Measurements from ENCODE around the gene TSPEAR. TPM values are rescaled to one million over a fixed set of nuclear protein-coding genes. Genes with fewer than 3 reads are reported as not detected.
"Not testable (repeated sequence)": the region's sequence is repeated elsewhere in the genome, so short reads cannot be mapped to it uniquely, and the experiment has no call there.

The TSPEAR gene
- total RNA-seq, 1 experiment from 2014 or later, result not detected

DNA sequence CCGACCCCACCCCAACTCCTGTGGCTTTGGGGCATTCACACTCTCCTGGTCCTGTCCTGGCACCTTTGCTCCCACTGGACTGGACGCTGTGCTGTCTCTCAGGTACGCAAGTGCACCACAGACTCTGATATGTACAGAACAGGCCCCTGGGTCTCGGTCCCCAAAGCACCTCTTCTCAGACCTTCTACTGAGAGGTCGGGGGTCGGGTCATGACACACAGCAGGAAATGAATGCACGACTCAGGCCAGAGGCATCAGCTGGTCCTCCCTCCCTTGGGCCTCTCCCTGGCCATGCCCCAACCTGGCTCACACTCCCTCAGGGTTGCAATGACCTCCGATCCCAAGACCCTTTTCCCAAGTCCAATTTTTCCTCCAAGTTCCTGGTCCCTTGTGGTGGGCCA is 16.2 kb downstream of the TSPEAR start:
- Mint-ChIP-seq H3K27me3 (ENCODE audit: insufficient read depth, unreplicated experiment) (peaks cover 68% of the 10 kb centered on the region), H3K36me3 (ENCODE audit: insufficient read depth, unreplicated experiment) (peaks cover 4% of the 10 kb centered on the region), H3K4me1 (ENCODE audit: insufficient read depth, unreplicated experiment) (no peaks in the 10 kb centered on the region), H3K27ac (ENCODE audit: low read depth, unreplicated experiment) (no peak overlapping the region), H3K9me3 (ENCODE audit: unreplicated experiment) (peaks cover 23% of the 10 kb centered on the region), H3K4me3 (ENCODE audit: unreplicated experiment) (no peak overlapping the region)
- intact Hi-C loops (cut with micrococcal nuclease), result no loop called here
- no peak for DNase-seq (ENCODE audit: unreplicated experiment)
- CTCF ChIA-PET, result interaction anchor here (0.8 kb wide), 1 partner anchor 12 kb away, joined by 4 read pairs; no protein-coding TSS in a partner anchor
- BruUV-seq (replicated peaks), result no TSS peak
- POLR2A ChIA-PET, result no interaction called here
- TF ChIP-seq, protein P1, sequence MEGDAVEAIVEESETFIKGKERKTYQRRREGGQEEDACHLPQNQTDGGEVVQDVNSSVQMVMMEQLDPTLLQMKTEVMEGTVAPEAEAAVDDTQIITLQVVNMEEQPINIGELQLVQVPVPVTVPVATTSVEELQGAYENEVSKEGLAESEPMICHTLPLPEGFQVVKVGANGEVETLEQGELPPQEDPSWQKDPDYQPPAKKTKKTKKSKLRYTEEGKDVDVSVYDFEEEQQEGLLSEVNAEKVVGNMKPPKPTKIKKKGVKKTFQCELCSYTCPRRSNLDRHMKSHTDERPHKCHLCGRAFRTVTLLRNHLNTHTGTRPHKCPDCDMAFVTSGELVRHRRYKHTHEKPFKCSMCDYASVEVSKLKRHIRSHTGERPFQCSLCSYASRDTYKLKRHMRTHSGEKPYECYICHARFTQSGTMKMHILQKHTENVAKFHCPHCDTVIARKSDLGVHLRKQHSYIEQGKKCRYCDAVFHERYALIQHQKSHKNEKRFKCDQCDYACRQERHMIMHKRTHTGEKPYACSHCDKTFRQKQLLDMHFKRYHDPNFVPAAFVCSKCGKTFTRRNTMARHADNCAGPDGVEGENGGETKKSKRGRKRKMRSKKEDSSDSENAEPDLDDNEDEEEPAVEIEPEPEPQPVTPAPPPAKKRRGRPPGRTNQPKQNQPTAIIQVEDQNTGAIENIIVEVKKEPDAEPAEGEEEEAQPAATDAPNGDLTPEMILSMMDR (IDR thresholded peaks at IDR 0.05; ENCODE audit: unreplicated experiment), result no peak

DNA sequence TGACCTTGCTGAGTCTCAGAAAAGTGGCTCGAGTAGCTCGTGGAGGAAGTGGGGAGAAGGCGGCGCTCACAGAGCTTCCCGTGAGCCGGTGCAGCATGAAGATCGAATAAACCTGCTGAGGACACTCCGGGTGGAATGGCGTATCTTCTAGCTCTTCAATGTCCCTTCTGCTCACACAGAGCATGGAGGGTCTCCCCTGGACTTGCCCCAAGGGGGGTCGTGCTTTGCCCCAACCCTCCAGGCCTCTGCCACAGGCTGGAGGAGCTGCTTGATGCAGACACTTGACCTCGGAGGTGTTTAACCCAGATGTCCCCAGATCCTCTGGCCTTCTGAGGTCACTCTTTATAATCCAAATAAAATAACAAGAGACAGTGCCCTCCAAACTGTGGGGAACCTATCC is 16.6 kb downstream of the TSPEAR start:
- BruUV-seq (replicated peaks), result no TSS peak
- CTCF ChIA-PET, result interaction anchor here (0.8 kb wide), 1 partner anchor 12 kb away, joined by 4 read pairs; no protein-coding TSS in a partner anchor
- DNase-seq (ENCODE audit: unreplicated experiment), result no peak
- Mint-ChIP-seq H3K4me1 (ENCODE audit: insufficient read depth, unreplicated experiment) (no peaks in the 10 kb centered on the region), H3K36me3 (ENCODE audit: insufficient read depth, unreplicated experiment) (peaks cover 4% of the 10 kb centered on the region), H3K9me3 (ENCODE audit: unreplicated experiment) (peaks cover 23% of the 10 kb centered on the region), H3K4me3 (ENCODE audit: unreplicated experiment) (no peak overlapping the region), H3K27me3 (ENCODE audit: insufficient read depth, unreplicated experiment) (peaks cover 68% of the 10 kb centered on the region), H3K27ac (ENCODE audit: low read depth, unreplicated experiment) (no peak overlapping the region)
- intact Hi-C loops (cut with micrococcal nuclease), result no loop called here
- TF ChIP-seq, protein P1 (IDR thresholded peaks at IDR 0.05; ENCODE audit: unreplicated experiment), result no peak
- POLR2A ChIA-PET, result no interaction called here

GRCh38 chr21:44692798-44693512 is 18.4 kb downstream of the TSPEAR start:
- H3K36me3 Mint-ChIP-seq (ENCODE audit: insufficient read depth, unreplicated experiment), result peaks cover 4% of the 10 kb centered on the region
- intact Hi-C loops (cut with micrococcal nuclease), result no loop called here
- no peaks in the 10 kb centered on the region for H3K4me1 Mint-ChIP-seq (ENCODE audit: insufficient read depth, unreplicated experiment)
- POLR2A ChIA-PET, result interaction anchor here (0.6 kb wide), 1 partner anchor 24 kb away, joined by 4 read pairs; no protein-coding TSS in a partner anchor
- no peak overlapping the region for H3K27ac Mint-ChIP-seq (ENCODE audit: low read depth, unreplicated experiment)
- CTCF ChIA-PET, result no interaction called here
- TF ChIP-seq, protein P1 (IDR thresholded peaks at IDR 0.05; ENCODE audit: unreplicated experiment), result no peak
- peaks cover 23% of the 10 kb centered on the region for H3K9me3 Mint-ChIP-seq (ENCODE audit: unreplicated experiment)
- H3K4me3 Mint-ChIP-seq (ENCODE audit: unreplicated experiment), result no peak overlapping the region
- peaks cover 61% of the 10 kb centered on the region for H3K27me3 Mint-ChIP-seq (ENCODE audit: insufficient read depth, unreplicated experiment)
- no TSS peak for BruUV-seq (replicated peaks)
- no peak for DNase-seq (ENCODE audit: unreplicated experiment)

GRCh38 chr21:44691686-44692085 is 19.7 kb downstream of the TSPEAR start:
- Mint-ChIP-seq H3K27me3 (ENCODE audit: insufficient read depth, unreplicated experiment) (peaks cover 61% of the 10 kb centered on the region), H3K4me1 (ENCODE audit: insufficient read depth, unreplicated experiment) (no peaks in the 10 kb centered on the region), H3K27ac (ENCODE audit: low read depth, unreplicated experiment) (no peak overlapping the region), H3K36me3 (ENCODE audit: insufficient read depth, unreplicated experiment) (peaks cover 4% of the 10 kb centered on the region), H3K9me3 (ENCODE audit: unreplicated experiment) (peaks cover 23% of the 10 kb centered on the region), H3K4me3 (ENCODE audit: unreplicated experiment) (no peak overlapping the region)
- CTCF ChIA-PET, result interaction anchor here (0.6 to 1.2 kb wide), 4 partner anchors 51 to 359 kb away, joined by 3 to 6 read pairs (median 4); no protein-coding TSS in a partner anchor
- POLR2A ChIA-PET, result interaction anchor here (0.7 kb wide), 1 partner anchor 52 kb away, joined by 3 read pairs; no protein-coding TSS in a partner anchor
- TF ChIP-seq, protein P1 (IDR thresholded peaks at IDR 0.05; ENCODE audit: unreplicated experiment), result no peak
- intact Hi-C loops (cut with micrococcal nuclease), result no loop called here
- no peak for DNase-seq (ENCODE audit: unreplicated experiment)
- no TSS peak for BruUV-seq (replicated peaks)

GRCh38 chr21:44689740-44690139 is 21.6 kb downstream of the TSPEAR start:
- DNase-seq (ENCODE audit: unreplicated experiment); POLR2A ChIA-PET; H3K4me1 Mint-ChIP-seq (ENCODE audit: insufficient read depth, unreplicated experiment); BruUV-seq (replicated peaks); CTCF ChIA-PET; H3K4me3 Mint-ChIP-seq (ENCODE audit: unreplicated experiment); H3K36me3 Mint-ChIP-seq (ENCODE audit: insufficient read depth, unreplicated experiment); H3K27ac Mint-ChIP-seq (ENCODE audit: low read depth, unreplicated experiment); intact Hi-C loops (cut with micrococcal nuclease): not testable (repeated sequence)
- peaks cover 67% of the 10 kb centered on the region for H3K27me3 Mint-ChIP-seq (ENCODE audit: insufficient read depth, unreplicated experiment)
- H3K9me3 Mint-ChIP-seq (ENCODE audit: unreplicated experiment), result peaks cover 23% of the 10 kb centered on the region
